HL-60 (cell line): ENCODE measurements around the gene PCNP.
A peak's percentile ranks its signal among the peaks of the same experiment; 100 is the strongest.

Experiments
- DNase-seq, 2 experiments: peaks; one replicate each; pipeline ENCODE4 v3.0.0-alpha.2; 2010 to 2020; ENCODE audit warnings: low read depth in 1 of 2, low spot score in 1 of 2
- H3K27ac ChIP-seq: fragments of 250-450 bp; sonication (Bioruptor Pico); replicated peaks from 2 replicates; pipeline ENCODE4 v1.5.1; 2020; ENCODE audit warnings: mild to moderate bottlenecking, moderate library complexity
- H3K27me3 ChIP-seq: fragments of 250-450 bp; sonication (Bioruptor Pico); 2 replicates; pipeline ENCODE4 v1.5.1; 2021; ENCODE audit warnings: mild to moderate bottlenecking, moderate library complexity; ENCODE audit not compliant: insufficient read depth, poor library complexity, severe bottlenecking
- H3K4me3 ChIP-seq: replicated peaks from 2 replicates; pipeline ENCODE4 v1.5.1; 2011; ENCODE audit warnings: mild to moderate bottlenecking, control low read depth, low read length; ENCODE audit not compliant: insufficient read depth
- CTCF ChIP-seq: IDR thresholded peaks from one replicate; pipeline ENCODE4 v1.5.1; 2011; ENCODE audit warnings: low read length, control low read depth, inconsistent platforms; ENCODE audit not compliant: insufficient read depth
- GABPA ChIP-seq: IDR thresholded peaks from 2 replicates; pipeline ENCODE4 v1.6.1; 2012; ENCODE audit warnings: low read depth
- POLR2AphosphoS5 ChIP-seq: IDR thresholded peaks from 2 replicates; pipeline ENCODE4 v1.6.1; 2012; ENCODE audit warnings: low read depth
- REST ChIP-seq: IDR thresholded peaks from 2 replicates; pipeline ENCODE4 v1.6.1; 2012; ENCODE audit warnings: low read depth; ENCODE audit not compliant: insufficient replicate concordance
- SPI1 ChIP-seq: IDR thresholded peaks from 2 replicates; pipeline ENCODE4 v1.6.1; 2012; ENCODE audit warnings: low read depth, mild to moderate bottlenecking, borderline replicate concordance

Gene PCNP

GRCh38 chr3:101561630-101562328, 12.2 kb upstream of the PCNP start, which contains the start of gene TRMT10C:
TRMT10C (plus strand) TSS chr3:101561868; CDS start chr3:101564782, 2,914 bp downstream.
- peak; percentile 99 for TF ChIP-seq GABPA
- TF ChIP-seq REST: peak; percentile 59
- no peak; the same call in none of the 2 replicates for TF ChIP-seq POLR2AphosphoS5
- TF ChIP-seq SPI1: peak; percentile 7; the same call in 1 of the 2 replicates
- no peak for TF ChIP-seq CTCF
- DNase-seq: peak; percentile 80 to 94
- H3K4me3 ChIP-seq: peak within 1 kb of the TSS; percentile 93
- H3K27me3 ChIP-seq: no peaks in the 10 kb centered on the region
- peak within 1 kb of the TSS; percentile 83 for H3K27ac ChIP-seq

- Histone ChIP-seq H3K27me3 (no peaks in the 10 kb centered on the region), H3K4me3 (no peak overlapping the region), H3K27ac (no peak overlapping the region)
- TF ChIP-seq GABPA (no peak), POLR2AphosphoS5 (no peak), REST (no peak), SPI1 (no peak), CTCF (no peak)
- DNase-seq: no peak
Observed at GRCh38 chr3:101567528-101568317, 6.3 kb upstream of the PCNP start.

DNA sequence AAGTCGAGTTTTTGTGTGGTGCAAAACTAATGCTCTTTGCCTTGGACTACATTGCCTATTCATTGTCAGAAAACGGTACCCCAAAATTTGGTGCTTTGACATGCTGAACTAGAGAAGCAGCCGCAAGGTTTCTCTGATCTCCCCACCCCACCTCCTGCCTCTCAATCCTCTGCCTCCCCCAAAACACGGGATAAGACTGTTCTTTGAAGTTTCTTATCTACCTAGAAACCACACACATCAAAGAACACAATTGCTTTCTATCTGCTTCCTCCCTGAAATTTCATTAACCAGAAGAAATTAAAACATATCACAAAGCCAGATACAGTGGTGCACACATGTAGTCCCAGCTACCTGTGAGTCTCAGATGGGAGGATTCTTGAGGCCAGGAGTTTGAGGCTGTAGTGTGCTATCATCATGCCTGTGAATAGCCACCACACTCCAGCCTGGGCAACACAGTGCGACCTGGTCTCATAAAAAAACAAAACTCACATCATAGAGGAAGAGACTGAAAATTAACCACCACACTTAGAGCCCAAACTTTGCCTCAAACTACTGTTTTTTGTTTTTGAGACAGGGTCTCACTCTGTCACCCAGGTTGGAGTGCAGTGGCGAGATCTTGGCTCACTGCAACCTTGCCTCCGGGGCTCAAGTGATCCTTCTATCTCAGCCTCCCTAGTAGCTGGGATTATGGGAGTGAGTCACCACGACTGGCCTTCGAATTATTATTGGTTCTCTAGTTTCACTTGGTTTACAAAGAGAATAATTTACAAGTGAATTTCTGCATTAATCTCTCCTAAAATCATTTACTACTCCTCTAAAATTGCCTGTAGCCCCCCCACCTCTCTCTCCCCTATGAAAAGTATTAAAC, 2.7 kb upstream of the PCNP start:
- Histone ChIP-seq H3K27ac (no peak overlapping the region), H3K27me3 (no peaks in the 10 kb centered on the region), H3K4me3 (no peak overlapping the region)
- DNase-seq: no peak
- no peak for TF ChIP-seq REST
- no peak for TF ChIP-seq GABPA
- no peak for TF ChIP-seq POLR2AphosphoS5
- no peak for TF ChIP-seq CTCF
- no peak for TF ChIP-seq SPI1
